WTC11 (cell line): ENCODE measurements around the gene CACNA1F. TPM values are rescaled to one million over a fixed set of nuclear protein-coding genes. Genes with fewer than 3 reads are reported as not detected.

ENCODE experiments used
- ATF1 ChIP-seq: sonication (generic); formaldehyde crosslinking; IDR thresholded peaks from 2 replicates; pipeline ENCODE4 v1.8.1; 2023; ENCODE audit warnings: mild to moderate bottlenecking, moderate library complexity, missing genetic modification reagents
- ATF3 ChIP-seq: sonication (generic); formaldehyde crosslinking; conservative IDR thresholded peaks from 2 replicates; pipeline ENCODE4 v1.8.1; 2022; ENCODE audit warnings: mild to moderate bottlenecking, missing genetic modification reagents
- CDX4 ChIP-seq: fragments of 250-450 bp; sonication (Bioruptor Pico); IDR thresholded peaks from 2 replicates; pipeline ENCODE4 v1.9.0; 2021; ENCODE audit warnings: moderate library complexity, mild to moderate bottlenecking, inconsistent platforms, borderline replicate concordance
- EMX1 ChIP-seq: fragments of 250-450 bp; sonication (Bioruptor Pico); IDR thresholded peaks from 2 replicates; pipeline ENCODE4 v1.8.0; 2021; ENCODE audit warnings: mild to moderate bottlenecking
- ESRRA ChIP-seq: sonication (generic); formaldehyde crosslinking; IDR thresholded peaks from 2 replicates; pipeline ENCODE4 v1.8.1; 2022; ENCODE audit warnings: mild to moderate bottlenecking, missing genetic modification reagents, borderline replicate concordance
- GRHL2 ChIP-seq: fragments of 250-450 bp; sonication (Bioruptor Pico); IDR thresholded peaks from 2 replicates; pipeline ENCODE4 v1.8.0; 2022; ENCODE audit warnings: mild to moderate bottlenecking, moderate library complexity; ENCODE audit not compliant: insufficient replicate concordance, severe bottlenecking
- JAZF1 ChIP-seq: fragments of 250-450 bp; sonication (Bioruptor Pico); IDR thresholded peaks from 2 replicates; pipeline ENCODE4 v1.9.0; 2021; ENCODE audit warnings: moderate library complexity, mild to moderate bottlenecking, inconsistent platforms
- JUN ChIP-seq: sonication (generic); formaldehyde crosslinking; IDR thresholded peaks from 2 replicates; pipeline ENCODE4 v1.8.0; 2023; ENCODE audit warnings: mild to moderate bottlenecking, missing genetic modification reagents
- MXD4 ChIP-seq: fragments of 250-450 bp; sonication (Bioruptor Pico); IDR thresholded peaks from 2 replicates; pipeline ENCODE4 v1.8.0; 2021; ENCODE audit warnings: mild to moderate bottlenecking, moderate library complexity, borderline replicate concordance
- NFYB ChIP-seq: sonication (generic); formaldehyde crosslinking; conservative IDR thresholded peaks from 2 replicates; pipeline ENCODE4 v1.8.0; 2022; ENCODE audit warnings: low read depth, missing genetic modification reagents
- NR3C1 ChIP-seq: sonication (generic); formaldehyde crosslinking; conservative IDR thresholded peaks from 2 replicates; pipeline ENCODE4 v1.8.1; 2023; ENCODE audit warnings: low read depth, mild to moderate bottlenecking, missing genetic modification reagents
- SOX15 ChIP-seq: fragments of 250-450 bp; sonication (Bioruptor Pico); IDR thresholded peaks from 2 replicates; pipeline ENCODE4 v1.9.0; 2021; ENCODE audit warnings: mild to moderate bottlenecking
- USF2 ChIP-seq: sonication (generic); formaldehyde crosslinking; IDR thresholded peaks from 2 replicates; pipeline ENCODE4 v1.8.1; 2023; ENCODE audit warnings: mild to moderate bottlenecking, missing genetic modification reagents, moderate library complexity
- ZNF219 ChIP-seq: sonication (generic); formaldehyde crosslinking; IDR thresholded peaks from 2 replicates; pipeline ENCODE4 v1.8.0; 2023; ENCODE audit warnings: missing genetic modification reagents, mild to moderate bottlenecking, borderline replicate concordance
- ZNF512 ChIP-seq: sonication (generic); formaldehyde crosslinking; IDR thresholded peaks from 2 replicates; pipeline ENCODE4 v1.8.1; 2022; ENCODE audit warnings: missing genetic modification reagents, borderline replicate concordance
- total RNA-seq: library from RNA; stranded (reverse); gene quantifications from 3 replicates; pipeline ENCODE4 v1.2.3, GENCODE V29; 2021
- TF ChIP-seq, protein P1 (sequence below): sonication (generic); formaldehyde crosslinking; IDR thresholded peaks from 2 replicates; pipeline ENCODE4 v1.8.0; 2023; ENCODE audit warnings: mild to moderate bottlenecking, missing genetic modification reagents
- TF ChIP-seq, protein P2 (sequence below): fragments of 250-450 bp; sonication (Bioruptor Pico); IDR thresholded peaks from 2 replicates; pipeline ENCODE4 v1.8.0; 2021; ENCODE audit warnings: mild to moderate bottlenecking
- TF ChIP-seq, protein P3 (sequence below): sonication (generic); formaldehyde crosslinking; IDR thresholded peaks from 2 replicates; pipeline ENCODE4 v1.8.1; 2023; ENCODE audit warnings: mild to moderate bottlenecking, missing genetic modification reagents, moderate library complexity
- TF ChIP-seq, protein P4 (sequence below): sonication (generic); formaldehyde crosslinking; IDR thresholded peaks from 2 replicates; pipeline ENCODE4 v1.8.0; 2022; ENCODE audit warnings: mild to moderate bottlenecking, missing genetic modification reagents
- TF ChIP-seq, protein P5 (sequence below): sonication (generic); formaldehyde crosslinking; IDR thresholded peaks from 2 replicates; pipeline ENCODE4 v1.8.1; 2022; ENCODE audit warnings: low read depth, mild to moderate bottlenecking, moderate library complexity, missing genetic modification reagents, borderline replicate concordance
- TF ChIP-seq, protein P6 (sequence below): sonication (generic); formaldehyde crosslinking; IDR thresholded peaks from 2 replicates; pipeline ENCODE4 v1.8.1; 2023; ENCODE audit warnings: mild to moderate bottlenecking, missing genetic modification reagents
- TF ChIP-seq, protein P7 (sequence below): fragments of 250-450 bp; sonication (Bioruptor Pico); IDR thresholded peaks from 2 replicates; pipeline ENCODE4 v2.1.2; 2022; ENCODE audit warnings: mild to moderate bottlenecking, moderate library complexity

Gene CACNA1F
- total RNA-seq, 1 experiment from 2014 or later = 1.6 TPM

- TF ChIP-seq, protein P1, sequence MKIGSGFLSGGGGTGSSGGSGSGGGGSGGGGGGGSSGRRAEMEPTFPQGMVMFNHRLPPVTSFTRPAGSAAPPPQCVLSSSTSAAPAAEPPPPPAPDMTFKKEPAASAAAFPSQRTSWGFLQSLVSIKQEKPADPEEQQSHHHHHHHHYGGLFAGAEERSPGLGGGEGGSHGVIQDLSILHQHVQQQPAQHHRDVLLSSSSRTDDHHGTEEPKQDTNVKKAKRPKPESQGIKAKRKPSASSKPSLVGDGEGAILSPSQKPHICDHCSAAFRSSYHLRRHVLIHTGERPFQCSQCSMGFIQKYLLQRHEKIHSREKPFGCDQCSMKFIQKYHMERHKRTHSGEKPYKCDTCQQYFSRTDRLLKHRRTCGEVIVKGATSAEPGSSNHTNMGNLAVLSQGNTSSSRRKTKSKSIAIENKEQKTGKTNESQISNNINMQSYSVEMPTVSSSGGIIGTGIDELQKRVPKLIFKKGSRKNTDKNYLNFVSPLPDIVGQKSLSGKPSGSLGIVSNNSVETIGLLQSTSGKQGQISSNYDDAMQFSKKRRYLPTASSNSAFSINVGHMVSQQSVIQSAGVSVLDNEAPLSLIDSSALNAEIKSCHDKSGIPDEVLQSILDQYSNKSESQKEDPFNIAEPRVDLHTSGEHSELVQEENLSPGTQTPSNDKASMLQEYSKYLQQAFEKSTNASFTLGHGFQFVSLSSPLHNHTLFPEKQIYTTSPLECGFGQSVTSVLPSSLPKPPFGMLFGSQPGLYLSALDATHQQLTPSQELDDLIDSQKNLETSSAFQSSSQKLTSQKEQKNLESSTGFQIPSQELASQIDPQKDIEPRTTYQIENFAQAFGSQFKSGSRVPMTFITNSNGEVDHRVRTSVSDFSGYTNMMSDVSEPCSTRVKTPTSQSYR = no peak
- TF ChIP-seq, protein P2, sequence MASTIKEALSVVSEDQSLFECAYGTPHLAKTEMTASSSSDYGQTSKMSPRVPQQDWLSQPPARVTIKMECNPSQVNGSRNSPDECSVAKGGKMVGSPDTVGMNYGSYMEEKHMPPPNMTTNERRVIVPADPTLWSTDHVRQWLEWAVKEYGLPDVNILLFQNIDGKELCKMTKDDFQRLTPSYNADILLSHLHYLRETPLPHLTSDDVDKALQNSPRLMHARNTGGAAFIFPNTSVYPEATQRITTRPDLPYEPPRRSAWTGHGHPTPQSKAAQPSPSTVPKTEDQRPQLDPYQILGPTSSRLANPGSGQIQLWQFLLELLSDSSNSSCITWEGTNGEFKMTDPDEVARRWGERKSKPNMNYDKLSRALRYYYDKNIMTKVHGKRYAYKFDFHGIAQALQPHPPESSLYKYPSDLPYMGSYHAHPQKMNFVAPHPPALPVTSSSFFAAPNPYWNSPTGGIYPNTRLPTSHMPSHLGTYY = no peak
- no peak for TF ChIP-seq GRHL2 (CRISPR knock-in tag)
- TF ChIP-seq ATF1 (CRISPR knock-in tag) = no peak
- TF ChIP-seq USF2 = no peak; the same call in 1 of the 2 replicates
- no peak for TF ChIP-seq MXD4 (CRISPR knock-in tag)
- no peak for TF ChIP-seq JAZF1 (CRISPR knock-in tag)
- TF ChIP-seq ATF3 = no peak
- TF ChIP-seq, protein P3, sequence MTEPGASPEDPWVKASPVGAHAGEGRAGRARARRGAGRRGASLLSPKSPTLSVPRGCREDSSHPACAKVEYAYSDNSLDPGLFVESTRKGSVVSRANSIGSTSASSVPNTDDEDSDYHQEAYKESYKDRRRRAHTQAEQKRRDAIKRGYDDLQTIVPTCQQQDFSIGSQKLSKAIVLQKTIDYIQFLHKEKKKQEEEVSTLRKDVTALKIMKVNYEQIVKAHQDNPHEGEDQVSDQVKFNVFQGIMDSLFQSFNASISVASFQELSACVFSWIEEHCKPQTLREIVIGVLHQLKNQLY (CRISPR knock-in tag) = no peak
- no peak for TF ChIP-seq NR3C1 (CRISPR knock-in tag)
- TF ChIP-seq SOX15 (CRISPR knock-in tag) = no peak
- TF ChIP-seq ZNF512 (CRISPR knock-in tag) = no peak
- 0 out of 2 replicates have a peak, but pooled peaks have one; percentile 24 for TF ChIP-seq NFYB (CRISPR knock-in tag)
- no peak for TF ChIP-seq CDX4
- TF ChIP-seq ZNF219 (CRISPR knock-in tag) = 0 out of 2 replicates have a peak, but pooled peaks have one; percentile 62
- no peak for TF ChIP-seq JUN (CRISPR knock-in tag)
- TF ChIP-seq EMX1 (CRISPR knock-in tag) = no peak
- TF ChIP-seq, protein P4, sequence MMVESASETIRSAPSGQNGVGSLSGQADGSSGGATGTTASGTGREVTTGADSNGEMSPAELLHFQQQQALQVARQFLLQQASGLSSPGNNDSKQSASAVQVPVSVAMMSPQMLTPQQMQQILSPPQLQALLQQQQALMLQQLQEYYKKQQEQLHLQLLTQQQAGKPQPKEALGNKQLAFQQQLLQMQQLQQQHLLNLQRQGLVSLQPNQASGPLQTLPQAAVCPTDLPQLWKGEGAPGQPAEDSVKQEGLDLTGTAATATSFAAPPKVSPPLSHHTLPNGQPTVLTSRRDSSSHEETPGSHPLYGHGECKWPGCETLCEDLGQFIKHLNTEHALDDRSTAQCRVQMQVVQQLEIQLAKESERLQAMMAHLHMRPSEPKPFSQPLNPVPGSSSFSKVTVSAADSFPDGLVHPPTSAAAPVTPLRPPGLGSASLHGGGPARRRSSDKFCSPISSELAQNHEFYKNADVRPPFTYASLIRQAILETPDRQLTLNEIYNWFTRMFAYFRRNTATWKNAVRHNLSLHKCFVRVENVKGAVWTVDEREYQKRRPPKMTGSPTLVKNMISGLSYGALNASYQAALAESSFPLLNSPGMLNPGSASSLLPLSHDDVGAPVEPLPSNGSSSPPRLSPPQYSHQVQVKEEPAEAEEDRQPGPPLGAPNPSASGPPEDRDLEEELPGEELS (CRISPR knock-in tag) = peak; percentile 88; the same call in 1 of the 2 replicates
- TF ChIP-seq, protein P5, sequence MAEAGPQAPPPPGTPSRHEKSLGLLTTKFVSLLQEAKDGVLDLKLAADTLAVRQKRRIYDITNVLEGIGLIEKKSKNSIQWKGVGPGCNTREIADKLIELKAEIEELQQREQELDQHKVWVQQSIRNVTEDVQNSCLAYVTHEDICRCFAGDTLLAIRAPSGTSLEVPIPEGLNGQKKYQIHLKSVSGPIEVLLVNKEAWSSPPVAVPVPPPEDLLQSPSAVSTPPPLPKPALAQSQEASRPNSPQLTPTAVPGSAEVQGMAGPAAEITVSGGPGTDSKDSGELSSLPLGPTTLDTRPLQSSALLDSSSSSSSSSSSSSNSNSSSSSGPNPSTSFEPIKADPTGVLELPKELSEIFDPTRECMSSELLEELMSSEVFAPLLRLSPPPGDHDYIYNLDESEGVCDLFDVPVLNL (CRISPR knock-in tag) = peak; percentile 63; the same call in 1 of the 2 replicates
- 0 out of 2 replicates have a peak, but pooled peaks have one; percentile 16 for TF ChIP-seq ESRRA (CRISPR knock-in tag)
- TF ChIP-seq, protein P6, sequence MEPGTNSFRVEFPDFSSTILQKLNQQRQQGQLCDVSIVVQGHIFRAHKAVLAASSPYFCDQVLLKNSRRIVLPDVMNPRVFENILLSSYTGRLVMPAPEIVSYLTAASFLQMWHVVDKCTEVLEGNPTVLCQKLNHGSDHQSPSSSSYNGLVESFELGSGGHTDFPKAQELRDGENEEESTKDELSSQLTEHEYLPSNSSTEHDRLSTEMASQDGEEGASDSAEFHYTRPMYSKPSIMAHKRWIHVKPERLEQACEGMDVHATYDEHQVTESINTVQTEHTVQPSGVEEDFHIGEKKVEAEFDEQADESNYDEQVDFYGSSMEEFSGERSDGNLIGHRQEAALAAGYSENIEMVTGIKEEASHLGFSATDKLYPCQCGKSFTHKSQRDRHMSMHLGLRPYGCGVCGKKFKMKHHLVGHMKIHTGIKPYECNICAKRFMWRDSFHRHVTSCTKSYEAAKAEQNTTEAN (CRISPR knock-in tag) = 0 out of 2 replicates have a peak, but pooled peaks have one; percentile 19
- TF ChIP-seq, protein P7, sequence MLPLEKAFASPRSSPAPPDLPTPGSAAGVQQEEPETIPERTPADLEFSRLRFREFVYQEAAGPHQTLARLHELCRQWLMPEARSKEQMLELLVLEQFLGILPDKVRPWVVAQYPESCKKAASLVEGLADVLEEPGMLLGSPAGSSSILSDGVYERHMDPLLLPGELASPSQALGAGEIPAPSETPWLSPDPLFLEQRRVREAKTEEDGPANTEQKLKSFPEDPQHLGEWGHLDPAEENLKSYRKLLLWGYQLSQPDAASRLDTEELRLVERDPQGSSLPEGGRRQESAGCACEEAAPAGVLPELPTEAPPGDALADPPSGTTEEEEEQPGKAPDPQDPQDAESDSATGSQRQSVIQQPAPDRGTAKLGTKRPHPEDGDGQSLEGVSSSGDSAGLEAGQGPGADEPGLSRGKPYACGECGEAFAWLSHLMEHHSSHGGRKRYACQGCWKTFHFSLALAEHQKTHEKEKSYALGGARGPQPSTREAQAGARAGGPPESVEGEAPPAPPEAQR = no peak
These were observed 33.0 kb downstream of the CACNA1F start, which contains the start of gene SYP (continued) for GRCh38 chrX:49199906-49200771.
